IMR-90 (cell line): ENCODE data around the gene RPTOR. TPM values are rescaled to one million over a fixed set of nuclear protein-coding genes. Genes with fewer than 3 reads are reported as not detected.
A peak's percentile ranks its signal among the peaks of the same experiment; 100 is the strongest.

ENCODE experiments used
- ATAC-seq: fragments of 200-7000 bp; cut with Tn5 transposase; 2 replicates; pipeline ENCODE4 v1.9.1; 2020; ENCODE audit warnings: low read depth, mild to moderate bottlenecking, moderate library complexity
- BruUV-seq: library from RNA; stranded (reverse); fragments of 400-500 nt; replicated peaks from 2 replicates; lab custom pipeline; 2021; lab: Mats Ljungman, UMichigan
- CTCF ChIA-PET: fragments of 300-600 bp; formaldehyde crosslinking; extraction: SDS; loops from one replicate; lab custom pipeline; 2021; ENCODE audit warnings: antibody characterized with exemption; lab: Yijun Ruan, JAX
- POLR2A ChIA-PET: fragments of 300-600 bp; sonication (Branson Sonifier 250); formaldehyde crosslinking; loops from one replicate; lab custom pipeline; 2022; ENCODE audit warnings: antibody characterized with exemption; ENCODE audit not compliant: unreplicated experiment; lab: Charles Lee
- DNase-seq: peaks from one replicate; pipeline ENCODE4 v3.0.0; 2013
- H2AFZ ChIP-seq: replicated peaks from 2 replicates; pipeline ENCODE3; 2013; ENCODE audit warnings: low read length, mild to moderate bottlenecking; ENCODE audit not compliant: poor library complexity
- H2AK5ac ChIP-seq: 2 replicates; pipeline ENCODE4 v1.6.1; 2013; ENCODE audit warnings: low read depth, low read length, inconsistent platforms
- H2AK9ac ChIP-seq: replicated peaks from 2 replicates; pipeline ENCODE3; 2013; ENCODE audit warnings: mild to moderate bottlenecking, low read depth, low read length, moderate library complexity; ENCODE audit not compliant: poor library complexity
- H2BK120ac ChIP-seq: 2 replicates; pipeline ENCODE4 v1.6.1; 2013; ENCODE audit warnings: low read depth, low read length, inconsistent platforms
- H2BK15ac ChIP-seq: 3 replicates; pipeline ENCODE4 v1.6.1; 2013; ENCODE audit warnings: low read depth, low read length, inconsistent platforms
- H2BK20ac ChIP-seq: 2 replicates; pipeline ENCODE4 v1.6.1; 2013; ENCODE audit warnings: low read depth, mild to moderate bottlenecking, inconsistent platforms, low read length, moderate library complexity
- H2BK5ac ChIP-seq: 2 replicates; pipeline ENCODE4 v1.6.1; 2013; ENCODE audit warnings: mild to moderate bottlenecking, low read depth, low read length, inconsistent platforms; ENCODE audit not compliant: poor library complexity, severe bottlenecking
- H3K14ac ChIP-seq: replicated peaks from 2 replicates; pipeline ENCODE4 v1.6.1; 2013; ENCODE audit warnings: low read depth, low read length, inconsistent platforms
- H3K18ac ChIP-seq: 2 replicates; pipeline ENCODE4 v1.6.1; 2013; ENCODE audit warnings: low read depth, low read length, control low read depth
- H3K23ac ChIP-seq: 2 replicates; pipeline ENCODE4 v1.6.1; 2013; ENCODE audit warnings: low read depth, low read length, inconsistent platforms
- H3K27ac ChIP-seq: 2 replicates; pipeline ENCODE4 v1.5.1; 2013; ENCODE audit warnings: mild to moderate bottlenecking, control low read depth, low read length; ENCODE audit not compliant: insufficient read depth
- H3K27me3 ChIP-seq: 2 replicates; pipeline ENCODE4 v1.6.1; 2013; ENCODE audit warnings: low read length; ENCODE audit not compliant: control insufficient read depth, insufficient read depth
- H3K36me3 ChIP-seq: 2 replicates; pipeline ENCODE4 v1.6.1; 2013; ENCODE audit warnings: low read length, mixed read lengths; ENCODE audit not compliant: control insufficient read depth, insufficient read depth
- H3K4ac ChIP-seq: 2 replicates; pipeline ENCODE4 v1.6.1; 2013; ENCODE audit warnings: low read depth, low read length, inconsistent platforms
- H3K4me1 ChIP-seq: 2 replicates; pipeline ENCODE4 v1.6.1; 2013; ENCODE audit warnings: low read length, mixed read lengths; ENCODE audit not compliant: control insufficient read depth, insufficient read depth
- H3K4me2 ChIP-seq: 2 replicates; pipeline ENCODE4 v1.6.1; 2013; ENCODE audit warnings: low read depth, mild to moderate bottlenecking, control low read depth, low read length, moderate library complexity
- H3K4me3 ChIP-seq: 2 replicates; pipeline ENCODE4 v1.5.1; 2013; ENCODE audit warnings: low read depth, mild to moderate bottlenecking, control low read depth, low read length, moderate library complexity; ENCODE audit not compliant: insufficient read depth
- H3K56ac ChIP-seq: 2 replicates; pipeline ENCODE4 v1.6.1; 2013; ENCODE audit warnings: low read length, inconsistent platforms; ENCODE audit not compliant: insufficient read depth; ENCODE audit errors: extremely low read depth
- H3K79me1 ChIP-seq, 2 experiments: 2 replicates each; pipeline ENCODE4 v1.6.1; 2013; ENCODE audit warnings: low read length in 2 of 2, inconsistent platforms in 1 of 2, low read depth in 1 of 2
- H3K9ac ChIP-seq: 2 replicates; pipeline ENCODE4 v1.6.1; 2013; ENCODE audit warnings: low read depth, low read length, control low read depth
- H3K9me1 ChIP-seq: 2 replicates; pipeline ENCODE4 v1.6.1; 2013; ENCODE audit warnings: low read length, inconsistent platforms; ENCODE audit not compliant: insufficient read depth
- H3K9me3 ChIP-seq: 2 replicates; pipeline ENCODE4 v1.6.1; 2013; ENCODE audit warnings: low read length; ENCODE audit not compliant: control insufficient read depth, insufficient read depth
- H4K20me1 ChIP-seq: 2 replicates; pipeline ENCODE4 v1.6.1; 2013; ENCODE audit warnings: low read length, inconsistent platforms; ENCODE audit not compliant: insufficient read depth
- H4K5ac ChIP-seq: 2 replicates; pipeline ENCODE4 v1.6.1; 2013; ENCODE audit warnings: mild to moderate bottlenecking, low read depth, low read length, control low read depth
- H4K8ac ChIP-seq, 2 experiments: 2 replicates each; pipeline ENCODE4 v1.6.1; 2013; ENCODE audit warnings: low read depth in 2 of 2, low read length in 2 of 2, control low read depth in 1 of 2, inconsistent platforms in 1 of 2
- H4K91ac ChIP-seq: 2 replicates; pipeline ENCODE4 v1.6.1; 2013; ENCODE audit warnings: low read depth, low read length, inconsistent platforms; ENCODE audit not compliant: insufficient read depth
- BHLHE40 ChIP-seq: fragments of 150-350 bp; IDR thresholded peaks from 2 replicates; pipeline ENCODE4 v1.6.1; 2016; ENCODE audit warnings: mild to moderate bottlenecking, low read depth, low read length
- CEBPB ChIP-seq: IDR thresholded peaks from 2 replicates; pipeline ENCODE4 v1.6.1; 2012; ENCODE audit warnings: low read depth, low read length, improper control_type of control experiment
- CHD1 ChIP-seq: IDR thresholded peaks from 2 replicates; pipeline ENCODE4 v1.6.1; 2012; ENCODE audit warnings: low read depth, low read length, improper control_type of control experiment
- FOS ChIP-seq: fragments of 150-350 bp; IDR thresholded peaks from 2 replicates; pipeline ENCODE4 v1.6.1; 2016; ENCODE audit warnings: low read depth, low read length
- MAFK ChIP-seq: IDR thresholded peaks from 2 replicates; pipeline ENCODE4 v1.6.1; 2012; ENCODE audit warnings: low read depth, low read length, improper control_type of control experiment
- NFE2L2 ChIP-seq: fragments of 150-350 bp; IDR thresholded peaks from 2 replicates; pipeline ENCODE4 v1.6.1; 2016; ENCODE audit warnings: low read depth, mild to moderate bottlenecking, low read length
- RCOR1 ChIP-seq: IDR thresholded peaks from 2 replicates; pipeline ENCODE4 v1.6.1; 2012; ENCODE audit warnings: mild to moderate bottlenecking, low read length, improper control_type of control experiment; ENCODE audit not compliant: insufficient replicate concordance
- RFX5 ChIP-seq: IDR thresholded peaks from 2 replicates; pipeline ENCODE4 v1.8.0; 2012; ENCODE audit warnings: low read depth, mild to moderate bottlenecking, low read length, moderate library complexity
- WGBS, 2 experiments: methylation state at CpG; one replicate each; pipeline versions ENCODE4 v1.1.5 to v1.1.7; 2013; ENCODE audit warnings: missing lambda C conversion rate in 2 of 2; ENCODE audit not compliant: insufficient read length in 1 of 2; ENCODE audit errors: extremely low coverage in 2 of 2; 5-methylcytosine and 5-hydroxymethylcytosine counted together
- dilution Hi-C: fragments of 300-500 bp; cut with HindIII; formaldehyde crosslinking; loops from one replicate; pipeline ENCODE4 v1.14.3; 2018; ENCODE audit warnings: low sequenced_read_pairs; ENCODE audit not compliant: unreplicated experiment
- in situ Hi-C: fragments of 300-500 bp; cut with MboI; formaldehyde crosslinking; loops from 3 replicates; pipeline ENCODE4 v1.14.3; 2019; ENCODE audit warnings: low sequenced_read_pairs, inconsistent platforms, mixed read lengths
- intact Hi-C: fragments of 100-400 bp; cut with micrococcal nuclease; formaldehyde crosslinking; loops from 2 replicates; pipeline ENCODE4 v1.10.0; 2022
- polyA plus RNA-seq, 3 experiments: library from polyadenylated mRNA; depleted of rRNA; stranded (reverse); fragments of >200 nt; gene quantifications; 2 replicates each; pipeline ENCODE4 v1.2.3, GENCODE V29; 2012; ENCODE audit warnings: low replicate concordance in 1 of 3
- total RNA-seq: library from RNA; depleted of rRNA; stranded (reverse); fragments of >200 nt; gene quantifications from 2 replicates; pipeline ENCODE4 v1.2.3, GENCODE V29; 2012

The RPTOR gene
- total and polyA plus RNA-seq, 2 of the 4 experiments (the other 2 are of a cell fraction) = 10.8 to 14.7 TPM

- ChIA-PET POLR2A (no interaction called here), CTCF (no interaction called here)
- Histone ChIP-seq H3K23ac (no peak overlapping the region), H2AFZ (no peak overlapping the region), H2BK5ac (peak overlapping the region; percentile 82), H2BK15ac (peak overlapping the region; percentile 4; the same call in 1 of the 3 replicates), H3K9ac (no peak overlapping the region), H3K56ac (no peak overlapping the region), H3K14ac (no peak overlapping the region), H3K4me1 (peaks cover 20% of the 10 kb centered on the region), H3K27ac (no peak overlapping the region), H4K20me1 (no peaks in the 10 kb centered on the region; the same call in 1 of the 2 replicates), H3K27me3 (no peaks in the 10 kb centered on the region), H3K9me3 (no peaks in the 10 kb centered on the region), H3K18ac (peak overlapping the region; percentile 93; the same call in 1 of the 2 replicates), H3K4ac (0 out of 2 replicates have a peak overlapping the region, but pooled peaks have one; percentile 30), H2AK5ac (no peak overlapping the region), H4K8ac (no peak overlapping the region), H2BK120ac (no peak overlapping the region; the same call in 1 of the 2 replicates), H3K4me3 (no peak overlapping the region), H3K36me3 (peaks cover 13% of the 10 kb centered on the region; the same call in 1 of the 2 replicates), H3K4me2 (no peak overlapping the region; the same call in 1 of the 2 replicates), H4K5ac (no peak overlapping the region; the same call in 1 of the 2 replicates), H3K79me1 (peaks cover 40 to 80% of the 10 kb centered on the region in 2 experiments), H4K91ac (no peak overlapping the region), H2AK9ac (no peak overlapping the region), H2BK20ac (peak overlapping the region; percentile 8; the same call in 1 of the 2 replicates), H3K9me1 (peaks cover 13% of the 10 kb centered on the region)
- TF ChIP-seq RCOR1 = no peak
- no peak for TF ChIP-seq RFX5
- TF ChIP-seq MAFK = peak; percentile 81
- no peak for TF ChIP-seq CHD1
- TF ChIP-seq NFE2L2 = peak; percentile 98
- TF ChIP-seq CEBPB = peak; percentile 50
- no peak for TF ChIP-seq BHLHE40
- TF ChIP-seq FOS = 0 out of 2 replicates have a peak, but pooled peaks have one; percentile 3
- intact Hi-C loops (no loop called here), in situ Hi-C loops (no loop called here), dilution Hi-C loops (no loop called here)
- ATAC-seq (peak; percentile 47), DNase-seq (peak; percentile 38)
- no TSS peak for BruUV-seq
- WGBS, 2 experiments = no CpG with 5 or more reads among the region's 3 CpGs
These were observed 159.8 kb downstream of the RPTOR start for GRCh38 chr17:80704381-80704819.
